HG03066 (cell line): Measurements from ENCODE around the gene CARNS1.
A peak's percentile ranks its signal among the peaks of the same experiment; 100 is the strongest.

Source experiments
- ATAC-seq: cut with Tn5 transposase; IDR thresholded peaks from one replicate; pipeline ENCODE4 v1.9.1; 2021; ENCODE audit warnings: low read depth; ENCODE audit not compliant: unreplicated experiment

The CARNS1 gene

GRCh38 chr11:67376063-67376820 is 39.2 kb upstream of the CARNS1 start:
- no peak for ATAC-seq

- no peak for ATAC-seq
Measured at GRCh38 chr11:67376873-67377808, 38.3 kb upstream of the CARNS1 start.

GRCh38 chr11:67378544-67378943 is 36.9 kb upstream of the CARNS1 start:
- no peak for ATAC-seq

GRCh38 chr11:67379061-67380058 is 36.1 kb upstream of the CARNS1 start:
- no peak for ATAC-seq

GRCh38 chr11:67381244-67381972 is 34.1 kb upstream of the CARNS1 start:
- no peak for ATAC-seq

GRCh38 chr11:67382276-67383136 is 33.0 kb upstream of the CARNS1 start:
- no peak for ATAC-seq

GRCh38 chr11:67384851-67385366 is 30.6 kb upstream of the CARNS1 start:
- ATAC-seq = no peak

- no peak for ATAC-seq
Measured at GRCh38 chr11:67387069-67387468, 28.4 kb upstream of the CARNS1 start.

- ATAC-seq = no peak
Measured at GRCh38 chr11:67387518-67387917, 28.0 kb upstream of the CARNS1 start.

GRCh38 chr11:67389477-67389876 is 26.0 kb upstream of the CARNS1 start:
- ATAC-seq = no peak

GRCh38 chr11:67390947-67391303 is 24.6 kb upstream of the CARNS1 start:
- ATAC-seq = no peak

GRCh38 chr11:67391304-67392182 is 23.9 kb upstream of the CARNS1 start, which contains the start of gene RAD9A:
TSS of gene RAD9A (plus strand) at chr11:67391986. CDS start at chr11:67392045, 59 bp downstream.
- ATAC-seq = peak; percentile 59

- no peak for ATAC-seq
Measured at GRCh38 chr11:67392183-67392715, 23.2 kb upstream of the CARNS1 start.

- ATAC-seq = no peak
Measured at GRCh38 chr11:67393437-67393836, 22.0 kb upstream of the CARNS1 start.

- ATAC-seq = no peak
Measured at GRCh38 chr11:67393990-67394389, 21.5 kb upstream of the CARNS1 start.

- ATAC-seq = no peak
Measured at GRCh38 chr11:67395555-67396258, 19.8 kb upstream of the CARNS1 start.

- no peak for ATAC-seq
Measured at GRCh38 chr11:67396259-67396581, 19.3 kb upstream of the CARNS1 start.
